HUES48 (cell line): ENCODE data around the gene SPSB2.
"Not testable (repeated sequence)": the region's sequence is repeated elsewhere in the genome, so short reads cannot be mapped to it uniquely, and the experiment has no call there.

Experiments
- H3K27ac ChIP-seq: one replicate; pipeline ENCODE4 v1.7.0; 2013; ENCODE audit warnings: low read depth, low read length, inconsistent platforms
- H3K27me3 ChIP-seq: 2 replicates; pipeline ENCODE4 v1.6.1; 2013; ENCODE audit warnings: mild to moderate bottlenecking, low read length; ENCODE audit not compliant: control insufficient read depth, insufficient read depth
- H3K36me3 ChIP-seq: 2 replicates; pipeline ENCODE4 v1.6.1; 2013; ENCODE audit warnings: low read length; ENCODE audit not compliant: control insufficient read depth, insufficient read depth
- H3K4me1 ChIP-seq: 2 replicates; pipeline ENCODE4 v1.6.1; 2013; ENCODE audit warnings: mild to moderate bottlenecking, low read length; ENCODE audit not compliant: control insufficient read depth, insufficient read depth
- H3K4me3 ChIP-seq: 2 replicates; pipeline ENCODE4 v1.5.1; 2013; ENCODE audit warnings: mild to moderate bottlenecking, low read depth, low read length
- H3K9ac ChIP-seq: 2 replicates; pipeline ENCODE4 v1.6.1; 2013; ENCODE audit warnings: mild to moderate bottlenecking, low read depth, low read length, moderate library complexity
- H3K9me3 ChIP-seq: 2 replicates; pipeline ENCODE4 v1.6.1; 2013; ENCODE audit warnings: low read length; ENCODE audit not compliant: control insufficient read depth, insufficient read depth

Gene SPSB2

DNA sequence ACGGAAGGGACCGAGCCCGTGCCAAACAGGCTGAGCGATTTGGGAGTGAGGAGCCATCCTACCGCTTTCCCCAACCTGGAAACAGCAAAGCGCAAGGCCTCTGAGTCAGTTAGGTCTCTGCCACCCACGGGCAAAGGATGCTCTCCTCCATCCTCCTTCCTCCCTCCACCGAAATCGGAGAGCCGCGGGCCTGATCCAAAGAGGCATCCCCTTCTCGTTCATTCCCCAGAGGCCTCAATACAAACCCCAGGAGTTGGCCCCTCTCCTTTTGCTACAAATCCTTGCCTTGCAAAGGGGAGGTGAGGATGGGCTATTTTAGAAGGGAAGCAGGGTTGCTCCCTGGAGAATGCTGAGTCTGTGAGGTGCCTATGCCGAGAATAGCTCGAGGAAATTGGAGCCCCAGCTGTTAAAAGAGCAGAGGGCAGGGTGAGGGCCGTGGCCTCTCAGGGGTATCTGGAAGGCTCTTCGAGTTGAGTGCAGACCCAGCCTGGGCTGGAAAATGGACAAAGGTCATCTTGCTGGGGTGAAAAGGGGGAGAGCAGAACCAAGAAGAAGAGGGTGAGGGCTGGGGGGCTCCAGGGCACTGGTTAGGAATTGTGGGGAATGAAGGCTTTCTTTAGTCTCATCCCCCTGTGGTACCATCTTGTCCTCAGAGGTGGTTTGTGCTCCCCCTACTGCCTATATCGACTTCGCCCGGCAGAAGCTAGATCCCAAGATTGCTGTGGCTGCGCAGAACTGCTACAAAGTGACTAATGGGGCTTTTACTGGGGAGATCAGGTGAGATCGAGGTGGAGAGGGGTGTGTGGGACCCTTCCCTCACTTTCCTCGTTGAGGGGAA, 4.7 kb downstream of the SPSB2 start:
- Histone ChIP-seq H3K27me3 (no peaks in the 10 kb centered on the region), H3K27ac (peak overlapping the region; percentile 87), H3K9me3 (no peaks in the 10 kb centered on the region), H3K4me3 (peak overlapping the region; percentile 95), H3K36me3 (peaks cover 52% of the 10 kb centered on the region), H3K4me1 (peaks cover 41% of the 10 kb centered on the region), H3K9ac (peak overlapping the region; percentile 88)

DNA sequence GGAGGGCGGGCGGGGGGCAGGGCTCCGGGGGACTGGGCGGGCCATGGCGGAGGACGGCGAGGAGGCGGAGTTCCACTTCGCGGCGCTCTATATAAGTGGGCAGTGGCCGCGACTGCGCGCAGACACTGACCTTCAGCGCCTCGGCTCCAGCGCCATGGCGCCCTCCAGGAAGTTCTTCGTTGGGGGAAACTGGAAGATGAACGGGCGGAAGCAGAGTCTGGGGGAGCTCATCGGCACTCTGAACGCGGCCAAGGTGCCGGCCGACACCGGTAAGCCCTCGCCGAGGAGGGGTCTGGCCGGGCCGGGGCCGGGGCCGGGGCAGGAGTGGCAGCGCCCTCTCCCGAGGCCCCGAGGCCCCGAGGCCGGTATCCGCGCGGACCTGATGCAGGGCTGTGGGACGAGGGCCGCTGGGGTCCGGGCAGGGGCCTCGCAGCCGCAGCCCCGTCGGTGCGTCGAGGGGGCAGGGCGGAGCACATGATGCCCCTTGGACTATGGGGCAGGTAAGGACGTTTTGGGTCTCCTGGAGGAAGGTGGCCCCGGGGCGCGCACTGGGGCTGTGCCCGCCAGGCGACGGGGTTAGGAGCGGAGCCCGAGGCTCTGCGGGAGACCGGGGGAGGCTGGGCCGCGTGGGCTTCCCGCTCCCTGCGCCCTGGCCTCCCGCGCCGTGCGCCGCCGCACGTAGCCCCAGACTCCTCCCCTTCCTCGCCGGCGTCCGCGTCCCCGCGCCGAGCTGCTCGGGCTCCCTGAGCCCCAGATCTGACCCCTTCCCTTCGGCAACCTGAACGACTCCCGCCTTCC, 5.5 kb downstream of the SPSB2 start, which contains the start of gene TPI1:
Gene TPI1, plus strand, starts transcription at position 119 of the 798 bp plus-strand sequence. Its CDS starts 36 bp downstream, at position 155.
- peaks cover 41% of the 10 kb centered on the region for H3K4me1 ChIP-seq
- no peaks in the 10 kb centered on the region for H3K9me3 ChIP-seq
- H3K9ac ChIP-seq: peak within 1 kb of the TSS; percentile 88
- peak within 1 kb of the TSS; percentile 95 for H3K4me3 ChIP-seq
- H3K27me3 ChIP-seq: no peaks in the 10 kb centered on the region
- H3K27ac ChIP-seq: peak within 1 kb of the TSS; percentile 87
- H3K36me3 ChIP-seq: peaks cover 61% of the 10 kb centered on the region

DNA sequence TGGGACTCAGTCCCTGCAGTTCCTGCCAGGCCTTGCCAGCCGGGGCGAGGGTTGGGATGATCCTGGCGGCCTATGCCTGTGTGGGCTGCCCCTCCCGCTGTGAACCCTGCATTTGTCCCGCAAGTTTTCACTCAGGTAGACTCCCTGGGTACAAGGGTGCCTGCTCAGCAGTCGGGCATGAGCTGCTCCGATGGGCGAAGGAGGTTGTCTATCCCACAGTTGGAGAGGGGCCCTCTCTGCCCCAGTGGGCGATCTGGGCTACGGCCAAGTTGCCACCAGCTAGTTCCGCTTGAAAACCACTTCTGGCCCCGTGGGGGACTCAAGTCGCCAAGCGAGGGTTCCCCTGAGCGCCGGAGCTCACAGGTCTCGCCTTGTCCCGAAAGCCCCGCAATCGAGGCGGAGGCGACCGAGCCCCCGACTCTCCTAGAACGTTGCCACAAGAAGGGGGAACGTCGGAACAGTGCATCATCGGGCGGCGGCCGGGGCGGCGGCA, 6.1 kb downstream of the SPSB2 start:
- peak overlapping the region; percentile 95 for H3K4me3 ChIP-seq
- H3K9ac ChIP-seq: peak overlapping the region; percentile 38; the same call in 1 of the 2 replicates
- H3K4me1 ChIP-seq: peaks cover 39% of the 10 kb centered on the region
- no peaks in the 10 kb centered on the region for H3K9me3 ChIP-seq
- H3K36me3 ChIP-seq: peaks cover 67% of the 10 kb centered on the region
- peak overlapping the region; percentile 77 for H3K27ac ChIP-seq
- no peaks in the 10 kb centered on the region for H3K27me3 ChIP-seq

DNA sequence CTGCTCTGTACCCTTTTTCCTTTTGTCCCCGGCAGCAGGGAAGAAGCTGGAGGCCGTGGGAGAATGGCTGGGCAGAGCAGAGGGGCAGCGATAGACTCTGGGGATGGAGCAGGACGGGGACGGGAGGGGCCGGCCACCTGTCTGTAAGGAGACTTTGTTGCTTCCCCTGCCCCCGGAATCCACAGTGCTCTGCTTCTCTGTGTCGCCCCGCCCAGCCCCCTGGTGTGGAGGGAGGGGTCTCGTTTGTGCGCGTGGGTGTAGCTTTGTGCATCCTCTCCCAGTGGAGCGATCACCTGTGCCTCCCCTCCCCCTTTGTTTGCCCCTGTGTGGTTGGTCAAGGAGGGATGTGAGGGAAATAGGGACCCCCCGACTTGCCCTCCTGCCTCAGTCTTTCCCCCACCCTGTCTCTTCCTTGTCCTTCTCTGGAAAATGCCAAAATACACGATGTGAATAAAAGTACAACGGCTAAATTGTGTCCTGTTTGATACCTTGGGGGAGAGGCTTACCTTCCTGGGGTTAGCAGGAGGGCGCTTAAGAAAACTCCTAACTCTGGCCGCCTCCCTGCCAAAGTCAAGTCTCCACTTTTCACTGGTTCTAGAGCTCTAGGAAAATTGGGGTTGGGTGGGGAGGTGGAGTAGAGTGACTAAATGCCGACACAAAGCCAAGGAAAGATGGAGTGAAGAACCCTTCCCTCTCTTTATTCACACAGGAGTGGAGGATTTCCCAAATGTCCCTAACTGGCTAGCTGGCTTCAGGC, 6.8 kb downstream of the SPSB2 start:
- Histone ChIP-seq H3K4me1 (peaks cover 33% of the 10 kb centered on the region), H3K36me3 (peaks cover 72% of the 10 kb centered on the region), H3K4me3 (peak overlapping the region; percentile 95), H3K27ac (peak overlapping the region; percentile 77), H3K9ac (no peak overlapping the region), H3K9me3 (no peaks in the 10 kb centered on the region), H3K27me3 (no peaks in the 10 kb centered on the region)

DNA sequence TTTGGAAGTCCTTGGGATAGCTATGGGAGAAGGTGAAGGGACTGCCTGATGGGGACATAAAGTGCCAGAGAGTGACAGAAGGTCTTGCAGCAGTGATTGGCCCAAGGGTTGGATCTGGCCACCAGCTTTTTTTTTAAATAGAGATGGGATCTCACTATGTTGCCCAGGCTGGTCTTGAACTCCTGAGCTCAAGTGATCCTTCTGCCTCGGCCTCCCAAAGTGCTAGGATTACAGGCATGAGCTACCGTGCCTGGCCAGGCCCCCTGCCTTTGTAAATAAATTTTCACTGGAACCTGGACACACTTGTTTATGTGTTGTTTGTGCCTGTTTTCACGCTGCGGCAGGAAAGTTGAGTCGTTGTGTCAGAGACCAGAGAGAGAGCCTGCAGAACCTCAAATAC, 7.8 kb downstream of the SPSB2 start:
- Histone ChIP-seq H3K36me3 (peaks cover 72% of the 10 kb centered on the region), H3K4me1 (peaks cover 25% of the 10 kb centered on the region)
- H3K27ac ChIP-seq, H3K9me3 ChIP-seq, H3K4me3 ChIP-seq, H3K27me3 ChIP-seq, H3K9ac ChIP-seq: not testable (repeated sequence)

DNA sequence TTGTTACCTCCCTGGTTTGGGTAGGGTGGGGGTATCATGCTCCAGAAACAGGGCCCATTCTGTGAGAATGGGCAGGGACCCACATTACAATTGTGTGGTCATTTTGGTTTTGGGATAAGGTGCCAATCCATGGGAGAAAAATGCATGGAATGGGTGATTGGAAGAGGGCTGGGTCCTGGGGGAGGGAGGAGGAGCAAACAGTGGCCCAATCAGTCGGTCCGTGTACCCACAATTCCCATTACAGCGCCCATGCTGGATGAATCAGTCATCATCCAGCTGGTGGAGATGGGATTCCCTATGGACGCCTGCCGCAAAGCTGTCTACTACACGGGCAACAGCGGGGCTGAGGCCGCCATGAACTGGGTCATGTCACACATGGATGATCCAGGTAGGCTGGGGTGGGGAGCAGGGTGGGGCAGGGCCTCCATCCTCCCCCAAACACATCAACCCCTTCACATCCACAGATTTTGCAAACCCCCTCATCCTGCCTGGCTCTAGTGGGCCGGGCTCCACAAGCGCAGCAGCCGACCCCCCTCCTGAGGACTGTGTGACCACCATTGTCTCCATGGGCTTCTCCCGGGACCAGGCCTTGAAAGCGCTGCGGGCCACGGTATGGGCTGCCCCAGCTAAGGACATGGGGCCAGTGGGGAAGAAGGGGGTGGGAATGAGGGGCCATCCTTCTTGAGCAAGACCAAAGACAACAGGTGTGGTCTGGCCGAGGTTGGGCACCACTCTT, 9.3 kb downstream of the SPSB2 start:
- Histone ChIP-seq H3K27ac (no peak overlapping the region), H3K4me1 (peaks cover 14% of the 10 kb centered on the region), H3K36me3 (peaks cover 72% of the 10 kb centered on the region), H3K4me3 (no peak overlapping the region), H3K9ac (no peak overlapping the region), H3K9me3 (no peaks in the 10 kb centered on the region), H3K27me3 (no peaks in the 10 kb centered on the region)

GRCh38 chr12:6863033-6863432, 10.1 kb downstream of the SPSB2 start:
- Histone ChIP-seq H3K27ac (no peak overlapping the region), H3K4me1 (peaks cover 13% of the 10 kb centered on the region), H3K36me3 (peaks cover 78% of the 10 kb centered on the region), H3K9ac (no peak overlapping the region), H3K27me3 (no peaks in the 10 kb centered on the region), H3K4me3 (no peak overlapping the region), H3K9me3 (no peaks in the 10 kb centered on the region)

DNA sequence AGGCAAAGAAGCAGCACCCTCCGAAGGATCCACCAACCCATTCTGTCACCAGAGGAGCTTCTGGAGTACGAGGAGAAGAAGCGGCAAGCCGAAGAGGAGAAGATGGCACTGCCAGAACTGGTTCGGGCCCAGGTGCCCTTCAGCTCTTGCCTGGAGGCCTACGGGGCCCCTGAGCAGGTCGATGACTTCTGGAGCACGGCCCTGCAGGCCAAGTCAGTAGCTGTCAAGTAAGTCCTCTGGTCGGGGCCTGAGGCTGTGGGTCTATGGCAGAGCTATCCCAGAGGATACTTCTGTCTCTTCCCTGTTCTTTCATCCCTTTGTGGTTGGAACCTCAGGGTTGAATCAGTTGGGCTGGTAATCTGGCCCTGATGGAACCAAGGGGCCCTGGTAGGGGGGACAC, 11.7 kb downstream of the SPSB2 start:
- no peaks in the 10 kb centered on the region for H3K9me3 ChIP-seq
- H3K27me3 ChIP-seq: no peaks in the 10 kb centered on the region
- no peak overlapping the region for H3K27ac ChIP-seq
- no peak overlapping the region for H3K4me3 ChIP-seq
- H3K9ac ChIP-seq: no peak overlapping the region
- peaks cover 7% of the 10 kb centered on the region for H3K4me1 ChIP-seq
- peaks cover 94% of the 10 kb centered on the region for H3K36me3 ChIP-seq

- Histone ChIP-seq H3K9me3 (no peaks in the 10 kb centered on the region), H3K36me3 (peaks cover 97% of the 10 kb centered on the region), H3K4me1 (peaks cover 4% of the 10 kb centered on the region), H3K9ac (no peak overlapping the region), H3K27ac (no peak overlapping the region), H3K27me3 (no peaks in the 10 kb centered on the region), H3K4me3 (no peak overlapping the region)
Measured at GRCh38 chr12:6860942-6861341, 12.2 kb downstream of the SPSB2 start.

GRCh38 chr12:6860116-6860515, 13.0 kb downstream of the SPSB2 start:
- no peak overlapping the region for H3K4me3 ChIP-seq
- H3K36me3 ChIP-seq: peaks cover 97% of the 10 kb centered on the region
- no peak overlapping the region for H3K27ac ChIP-seq
- H3K4me1 ChIP-seq: no peaks in the 10 kb centered on the region
- H3K9me3 ChIP-seq: no peaks in the 10 kb centered on the region
- no peak overlapping the region for H3K9ac ChIP-seq
- no peaks in the 10 kb centered on the region for H3K27me3 ChIP-seq
